ENCODE results near the gene RGS10.

The RGS10 gene, protein sequence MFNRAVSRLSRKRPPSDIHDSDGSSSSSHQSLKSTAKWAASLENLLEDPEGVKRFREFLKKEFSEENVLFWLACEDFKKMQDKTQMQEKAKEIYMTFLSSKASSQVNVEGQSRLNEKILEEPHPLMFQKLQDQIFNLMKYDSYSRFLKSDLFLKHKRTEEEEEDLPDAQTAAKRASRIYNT

DNA sequence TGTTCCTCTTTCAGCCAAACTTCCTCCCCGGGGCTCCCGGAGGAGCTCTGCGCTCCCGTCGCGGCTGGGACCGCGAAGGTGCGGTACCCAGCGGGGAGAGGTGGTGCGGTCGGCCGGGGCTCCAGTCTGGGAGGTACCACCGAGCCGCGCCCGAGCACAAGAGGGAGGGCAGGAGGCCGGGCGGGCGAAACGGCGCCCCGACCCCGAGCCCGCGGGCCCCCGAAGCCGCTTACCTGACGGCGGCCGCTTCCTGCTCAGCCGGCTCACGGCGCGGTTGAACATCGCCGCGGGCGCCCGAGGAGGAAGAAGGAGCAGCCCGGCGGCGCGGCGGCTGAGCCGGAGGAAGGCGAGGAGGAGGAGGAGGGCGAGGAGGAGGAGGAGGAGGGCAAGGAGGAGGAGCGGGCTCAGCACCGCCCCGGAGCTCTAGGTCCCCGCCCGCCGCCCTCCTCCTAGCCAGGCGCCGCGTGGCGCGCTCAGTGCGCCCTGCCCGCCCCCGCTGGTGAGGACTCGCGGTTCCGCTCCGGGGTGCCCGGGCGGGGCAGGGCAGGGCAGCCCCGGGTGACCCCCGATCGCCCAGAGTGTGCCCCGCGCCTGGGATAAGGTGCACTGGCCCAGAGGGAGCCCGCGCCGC, at the start of gene RGS10:
RGS10 (minus strand) TSS at position 363 of the 631 bp plus-strand sequence; CDS start at position 282, 81 bp downstream.
- TF ChIP-seq, protein P1, sequence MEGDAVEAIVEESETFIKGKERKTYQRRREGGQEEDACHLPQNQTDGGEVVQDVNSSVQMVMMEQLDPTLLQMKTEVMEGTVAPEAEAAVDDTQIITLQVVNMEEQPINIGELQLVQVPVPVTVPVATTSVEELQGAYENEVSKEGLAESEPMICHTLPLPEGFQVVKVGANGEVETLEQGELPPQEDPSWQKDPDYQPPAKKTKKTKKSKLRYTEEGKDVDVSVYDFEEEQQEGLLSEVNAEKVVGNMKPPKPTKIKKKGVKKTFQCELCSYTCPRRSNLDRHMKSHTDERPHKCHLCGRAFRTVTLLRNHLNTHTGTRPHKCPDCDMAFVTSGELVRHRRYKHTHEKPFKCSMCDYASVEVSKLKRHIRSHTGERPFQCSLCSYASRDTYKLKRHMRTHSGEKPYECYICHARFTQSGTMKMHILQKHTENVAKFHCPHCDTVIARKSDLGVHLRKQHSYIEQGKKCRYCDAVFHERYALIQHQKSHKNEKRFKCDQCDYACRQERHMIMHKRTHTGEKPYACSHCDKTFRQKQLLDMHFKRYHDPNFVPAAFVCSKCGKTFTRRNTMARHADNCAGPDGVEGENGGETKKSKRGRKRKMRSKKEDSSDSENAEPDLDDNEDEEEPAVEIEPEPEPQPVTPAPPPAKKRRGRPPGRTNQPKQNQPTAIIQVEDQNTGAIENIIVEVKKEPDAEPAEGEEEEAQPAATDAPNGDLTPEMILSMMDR (IDR thresholded peaks at IDR 0.05; ENCODE audit: low read depth, low read length), result no peak
- H3K4me3 ChIP-seq (replicated peaks in 1 of 2; ENCODE audit: low read depth in 2 of 2, low read length in 2 of 2), result peak within 1 kb of the TSS; percentile 68 to 76
- DNase-seq (ENCODE audit: low read depth in 2 of 2), result peak; percentile 73 to 79

DNA sequence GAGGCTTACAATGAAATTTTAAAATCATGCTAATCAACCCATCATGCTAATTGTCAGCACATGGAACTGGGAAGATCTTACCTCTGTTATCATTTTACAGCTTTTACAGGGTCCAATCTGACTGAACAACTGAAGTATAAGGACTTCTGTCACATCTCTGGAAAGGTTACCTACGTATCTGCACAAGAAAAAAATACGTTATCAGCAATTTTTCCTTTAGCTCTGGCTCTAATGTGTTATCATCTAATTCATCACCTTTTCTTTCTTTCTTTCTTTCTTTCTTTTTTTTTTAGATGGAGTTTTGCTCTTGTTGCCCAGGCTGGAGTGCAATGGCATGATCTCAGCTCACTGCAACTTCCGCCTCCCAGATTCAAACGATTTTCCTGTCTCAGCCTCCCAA, 45.6 kb upstream of the RGS10 start:
- TF ChIP-seq, protein P1 (IDR thresholded peaks at IDR 0.05; ENCODE audit: low read depth, low read length), result no peak
- H3K4me3 ChIP-seq (replicated peaks in 1 of 2; ENCODE audit: low read depth in 2 of 2, low read length in 2 of 2), result no peak overlapping the region
- no peak for DNase-seq (ENCODE audit: low read depth in 2 of 2)

DNA sequence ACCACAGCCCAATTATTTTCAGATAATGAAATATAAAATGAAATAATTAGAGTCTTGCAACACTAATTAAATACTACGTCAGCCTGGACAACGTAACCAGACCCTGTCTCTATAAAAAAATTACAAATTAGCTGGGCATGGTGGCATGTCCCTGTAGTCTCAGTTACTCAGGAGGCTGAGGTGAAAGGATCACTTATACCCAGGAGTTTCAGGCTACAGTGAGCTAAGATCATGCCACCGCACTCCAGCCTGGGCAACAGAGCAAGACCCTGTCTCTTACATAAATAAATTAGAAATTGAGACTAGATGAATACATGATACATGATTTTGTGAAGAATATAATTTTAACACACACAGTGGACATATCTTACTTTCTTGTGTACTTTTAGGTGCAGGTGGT, 35.8 kb upstream of the RGS10 start:
- no peak for DNase-seq (ENCODE audit: low read depth in 2 of 2)
- H3K4me3 ChIP-seq (replicated peaks in 1 of 2; ENCODE audit: low read depth in 2 of 2, low read length in 2 of 2), result no peak overlapping the region
- TF ChIP-seq, protein P1 (IDR thresholded peaks at IDR 0.05; ENCODE audit: low read depth, low read length), result no peak

DNA sequence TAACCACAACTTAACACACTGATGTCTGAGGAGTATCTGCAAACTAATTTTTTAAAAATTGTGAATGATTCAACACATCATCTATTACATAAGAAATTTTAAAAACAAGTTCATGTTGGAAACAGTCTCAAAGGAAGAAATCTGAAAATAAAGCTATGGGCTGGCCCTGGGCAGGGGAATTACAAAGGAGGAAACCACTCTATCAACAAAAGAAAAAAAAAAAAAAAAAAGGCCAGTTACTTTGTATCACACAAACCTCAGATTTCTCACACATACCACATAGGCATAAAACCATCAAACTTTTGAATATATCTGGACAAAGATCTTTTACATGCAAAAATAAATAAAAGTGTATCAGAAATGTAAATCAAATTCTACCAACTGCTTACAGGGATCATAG, 33.5 kb upstream of the RGS10 start:
- TF ChIP-seq, protein P1 (IDR thresholded peaks at IDR 0.05; ENCODE audit: low read depth, low read length), result no peak
- H3K4me3 ChIP-seq (replicated peaks in 1 of 2; ENCODE audit: low read depth in 2 of 2, low read length in 2 of 2), result no peak overlapping the region
- DNase-seq (ENCODE audit: low read depth in 2 of 2), result no peak

DNA sequence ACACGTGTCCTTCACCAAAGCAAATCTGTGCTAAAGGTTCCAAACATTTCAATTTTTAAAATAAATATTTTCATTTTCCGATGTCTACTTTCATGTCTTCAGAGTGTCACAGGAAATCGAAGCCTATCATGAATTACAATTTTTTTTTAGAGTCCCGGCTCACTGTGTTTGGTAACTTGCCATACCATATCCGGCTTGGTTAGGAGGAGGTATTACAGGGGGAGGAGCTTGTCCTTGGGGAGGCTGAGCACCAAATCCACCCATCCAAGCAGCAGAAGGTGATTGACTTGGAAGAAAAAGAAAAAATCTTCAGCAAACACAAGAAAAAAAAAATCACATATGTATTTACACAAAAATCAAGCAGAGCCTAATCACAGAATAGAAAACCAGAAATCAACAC, 33.0 kb upstream of the RGS10 start:
- peak; percentile 41 to 67 for DNase-seq (ENCODE audit: low read depth in 2 of 2)
- TF ChIP-seq, protein P1 (IDR thresholded peaks at IDR 0.05; ENCODE audit: low read depth, low read length), result no peak

DNA sequence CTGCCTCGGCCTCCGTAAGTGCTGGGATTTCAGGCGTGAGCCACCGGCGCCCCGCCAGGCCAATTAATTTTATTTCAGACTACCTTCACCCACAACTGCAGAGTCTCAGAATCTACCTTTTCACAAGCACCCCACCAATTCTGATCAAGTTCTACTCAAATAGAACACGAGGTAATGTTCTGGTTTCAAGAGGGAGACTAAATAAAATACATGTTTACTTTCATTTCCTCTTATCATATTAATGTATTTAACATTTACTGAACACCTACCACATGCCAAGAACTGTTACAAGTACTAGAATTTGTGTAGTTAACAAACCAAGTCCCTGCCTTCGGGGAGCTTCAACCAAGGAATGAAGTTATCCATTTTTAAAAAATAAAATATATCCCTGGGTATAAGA, 25.5 kb upstream of the RGS10 start:
- TF ChIP-seq, protein P1 (IDR thresholded peaks at IDR 0.05; ENCODE audit: low read depth, low read length), result no peak
- no peak overlapping the region for H3K4me3 ChIP-seq (replicated peaks in 1 of 2; ENCODE audit: low read depth in 2 of 2, low read length in 2 of 2)
- DNase-seq (ENCODE audit: low read depth in 2 of 2), result no peak

More for the DNA sequence above, 33.0 kb upstream of the RGS10 start:
- no peak overlapping the region for H3K4me3 ChIP-seq (replicated peaks in 1 of 2; ENCODE audit: low read depth in 2 of 2, low read length in 2 of 2)
